Stimulated activated CD4-positive, alpha-beta T cell treated with anti-CD3 and anti-CD28 coated beads, TNF-alpha, amount 100 ng/mL, for 48 hours (primary cell): ENCODE results near the gene TCP10L.
"Not testable (repeated sequence)": the region's sequence is repeated elsewhere in the genome, so short reads cannot be mapped to it uniquely, and the experiment has no call there.

Experiments
- DNase-seq, 3 donors: peaks; one replicate each; pipeline ENCODE4 v3.0.0-alpha.2; 2020; ENCODE audit warnings: low read depth in 3 of 3

Gene TCP10L

DNA sequence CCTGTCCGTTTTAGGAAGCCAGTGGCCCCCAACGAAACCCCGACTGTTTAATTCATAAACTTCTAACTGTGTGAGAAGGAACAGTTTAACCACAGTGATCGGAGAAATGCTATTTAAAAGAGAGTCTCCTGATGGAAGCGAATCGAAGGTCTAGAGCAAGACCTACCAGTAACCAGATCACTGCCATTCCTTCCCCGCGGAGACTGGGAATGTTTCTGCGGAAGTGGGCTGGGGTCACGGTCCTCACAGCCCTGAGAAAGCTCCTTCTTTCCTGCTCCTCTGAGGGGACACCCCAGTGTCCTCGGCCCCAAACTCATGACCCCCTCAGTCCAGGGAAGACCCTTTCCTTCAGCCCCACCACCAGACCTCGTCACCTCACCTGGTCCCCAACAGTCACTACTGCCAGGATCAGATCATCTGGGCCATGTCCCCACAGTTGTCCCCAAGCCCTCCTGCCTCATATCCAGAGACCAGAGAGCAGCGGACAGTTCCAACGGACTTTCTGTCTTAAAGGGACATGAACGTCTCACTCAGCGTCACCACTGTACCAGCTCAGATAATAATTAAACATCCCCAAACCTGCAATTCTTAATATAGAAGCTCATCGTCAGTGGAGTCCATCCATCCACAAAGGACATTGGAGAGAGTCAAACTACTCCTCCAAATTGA lies at the start of gene TCP10L:
Gene TCP10L (minus strand): TSS at position 482 of the 669 bp plus-strand sequence. CDS start 1,219 bp downstream, outside the sequence.
- DNase-seq, result no peak

GRCh38 chr21:32626621-32627196 lies 41.4 kb upstream of the TCP10L start:
- no peak for DNase-seq

DNA sequence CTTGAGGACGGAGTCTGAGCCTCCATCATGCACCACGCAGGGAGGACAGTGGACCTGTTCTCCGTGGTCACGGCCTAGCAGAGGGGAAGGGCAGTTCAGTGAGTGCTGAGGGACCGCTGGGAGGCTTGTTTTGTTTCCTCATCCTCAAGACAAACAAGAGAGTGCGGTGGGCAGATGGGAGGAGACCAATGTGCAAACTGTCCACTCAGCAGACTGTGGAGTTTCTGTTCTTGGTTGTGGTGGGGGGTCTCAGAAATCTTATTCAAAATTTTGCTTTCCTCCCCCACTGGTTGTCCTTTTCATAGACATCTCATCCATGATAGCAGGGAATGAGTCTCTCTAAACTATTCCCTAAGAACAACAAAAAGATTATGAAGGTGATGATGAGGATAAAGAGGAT lies 32.9 kb upstream of the TCP10L start:
- not testable (repeated sequence) for DNase-seq

GRCh38 chr21:32613436-32614043 lies 28.2 kb upstream of the TCP10L start:
- DNase-seq, result no peak

DNA sequence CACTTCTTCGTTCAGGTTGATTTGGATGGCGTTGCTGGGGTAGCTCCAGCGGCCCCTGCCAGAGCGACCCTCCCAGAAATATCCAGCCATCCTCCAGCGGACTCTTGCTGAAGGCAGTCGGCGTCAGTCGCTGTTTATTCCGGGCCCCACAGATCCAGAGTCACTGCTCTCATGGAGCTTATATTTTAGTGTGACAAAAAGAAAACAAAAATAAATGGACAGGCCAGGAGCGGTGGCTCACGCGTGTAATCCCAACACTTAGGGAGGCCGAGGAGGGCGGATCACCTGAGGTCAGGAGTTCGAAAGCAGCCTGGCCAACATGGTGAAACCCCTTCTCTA lies 27.6 kb upstream of the TCP10L start:
- DNase-seq, result no peak

DNA sequence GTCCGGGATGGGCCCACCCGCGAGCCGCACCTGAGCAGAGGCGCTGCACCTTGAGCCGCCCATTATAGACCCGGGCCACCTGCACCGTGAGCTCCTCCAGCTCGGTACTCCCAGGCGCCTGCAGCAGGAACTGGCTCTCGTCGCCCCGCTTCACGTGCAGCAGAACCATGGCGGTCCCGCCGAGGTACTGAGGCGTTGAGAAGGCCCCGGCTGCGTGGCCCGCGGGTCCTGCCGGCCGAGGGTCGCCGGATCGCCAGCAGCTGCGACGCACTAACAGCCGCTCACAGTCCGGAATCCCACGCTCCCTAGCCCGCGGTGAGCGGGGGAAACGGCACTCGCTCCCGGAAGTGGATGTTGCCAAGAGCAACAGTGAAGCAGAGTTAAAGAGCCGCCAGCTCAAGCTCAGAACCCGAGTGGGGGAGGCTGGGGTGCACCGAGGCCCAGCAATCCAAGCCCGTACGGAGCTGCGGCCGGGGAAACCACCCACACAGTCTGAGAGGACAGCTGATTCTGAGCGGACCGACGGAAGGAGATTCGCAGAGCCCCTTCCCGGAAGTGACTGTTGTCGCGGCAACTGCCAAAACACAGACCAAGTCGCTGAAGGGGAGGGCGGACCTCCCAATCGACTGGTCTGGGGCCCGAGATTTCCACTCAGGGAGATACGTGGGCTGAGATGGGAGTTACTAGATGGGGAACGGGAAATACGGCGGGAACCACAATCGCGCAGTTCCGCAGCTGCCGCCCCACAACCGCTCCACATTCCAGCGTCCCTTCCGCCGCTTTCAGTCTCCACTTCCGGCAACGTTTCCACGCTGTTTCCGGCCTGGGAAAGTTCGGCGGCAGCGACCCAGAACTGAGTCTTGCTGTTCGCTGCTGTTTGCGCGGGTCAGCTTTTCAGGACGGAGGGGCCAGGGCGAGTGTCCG lies 27.0 kb upstream of the TCP10L start, which contains the start of gene CFAP298:
Gene CFAP298 (minus strand): TSS at position 303 of the 924 bp plus-strand sequence. CDS start 134 bp downstream, at position 169.
- peak; percentile 67 to 85 (median 76) for DNase-seq

- peak in 2 of 3 donors; percentile 10 to 21 for DNase-seq
These were observed 26.2 kb upstream of the TCP10L start for GRCh38 chr21:32611471-32611997.

- DNase-seq, result not testable (repeated sequence)
These were observed 25.6 kb upstream of the TCP10L start for GRCh38 chr21:32610940-32611339.

- DNase-seq, result no peak
These were observed 23.5 kb upstream of the TCP10L start for GRCh38 chr21:32608851-32609250.

DNA sequence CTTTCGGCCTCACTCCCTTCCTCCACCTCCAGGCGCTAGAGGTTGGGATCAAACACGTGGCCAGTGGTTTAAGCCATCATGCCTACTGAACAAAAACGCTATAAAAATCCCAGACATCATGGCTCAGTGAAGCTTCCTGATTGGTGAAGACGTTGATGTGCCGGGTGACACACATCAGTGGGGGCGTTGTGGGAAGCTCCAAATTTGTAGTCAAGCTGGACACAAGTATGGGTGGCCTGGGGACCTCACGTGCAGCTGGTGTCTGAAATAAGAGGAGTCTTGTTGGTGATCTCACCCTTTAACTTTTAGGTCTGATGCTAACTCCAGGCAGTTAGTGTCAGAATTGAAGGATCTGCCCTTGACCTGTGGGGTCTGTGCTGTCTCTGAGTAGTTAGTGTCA lies 20.1 kb upstream of the TCP10L start:
- DNase-seq, result no peak

DNA sequence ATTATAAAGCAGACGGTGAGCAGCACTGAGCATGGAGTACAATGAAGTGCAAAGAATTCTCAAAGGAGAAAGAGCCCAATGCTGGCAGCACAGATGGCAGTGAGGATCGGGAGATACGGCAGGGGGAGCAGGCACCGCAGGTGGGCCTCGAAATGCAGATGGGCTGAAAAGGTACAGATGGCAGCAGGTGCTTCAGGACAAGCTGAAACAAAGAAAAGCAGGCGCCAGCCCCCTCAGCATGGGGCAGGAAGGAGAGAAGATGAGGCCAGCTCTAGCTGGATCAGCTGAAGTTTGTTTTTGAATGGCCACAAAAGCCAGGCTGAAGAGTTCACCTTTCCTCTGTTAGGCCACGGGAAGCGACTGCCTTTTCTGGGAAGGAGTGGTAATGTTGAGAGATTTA lies 19.1 kb upstream of the TCP10L start:
- no peak for DNase-seq

- no peak for DNase-seq
These were observed 17.8 kb upstream of the TCP10L start for GRCh38 chr21:32603131-32603530.

DNA sequence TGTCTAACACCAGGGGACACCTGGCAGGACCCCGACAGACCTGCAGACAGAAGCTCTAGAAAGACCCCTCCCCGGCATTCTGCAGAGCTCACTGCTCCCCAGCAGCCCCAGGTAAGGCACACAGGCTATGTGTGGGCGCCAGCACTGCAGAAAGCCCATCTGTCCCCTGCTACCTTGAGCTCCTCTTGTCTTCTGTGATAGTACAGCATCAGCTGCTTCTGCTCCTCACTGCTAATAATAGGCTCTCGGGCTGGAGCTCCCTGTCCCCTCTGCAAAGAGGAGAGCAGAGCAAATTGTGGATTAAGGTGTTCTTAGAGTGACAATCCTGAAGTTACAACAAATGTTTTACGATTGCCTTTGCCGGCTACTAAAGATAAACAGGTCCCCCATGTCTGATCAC lies 16.8 kb upstream of the TCP10L start:
- DNase-seq, result no peak

GRCh38 chr21:32599526-32599925 lies 14.2 kb upstream of the TCP10L start:
- no peak for DNase-seq

GRCh38 chr21:32599091-32599490 lies 13.8 kb upstream of the TCP10L start:
- DNase-seq, result no peak

DNA sequence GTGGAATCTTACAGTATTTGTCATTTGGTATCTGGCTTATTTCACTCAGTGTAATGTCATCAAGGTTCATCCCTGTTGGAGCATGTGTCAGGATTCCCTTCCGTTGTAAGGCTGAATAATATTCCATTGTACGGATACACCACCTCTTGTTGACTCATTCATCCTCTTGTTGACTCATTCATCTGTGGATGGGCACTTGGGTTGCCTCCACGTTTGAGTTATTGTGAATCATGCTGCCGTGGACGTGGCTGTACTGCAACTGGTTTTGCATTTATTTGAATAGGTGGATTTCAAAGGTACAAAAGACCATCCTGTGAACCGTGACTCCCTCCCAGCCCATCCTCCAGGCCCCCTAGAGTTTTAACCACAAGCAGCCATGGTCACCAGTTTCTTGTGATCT lies 11.9 kb upstream of the TCP10L start:
- DNase-seq, result no peak

- no peak for DNase-seq
These were observed 10.1 kb upstream of the TCP10L start for GRCh38 chr21:32595431-32595830.

DNA sequence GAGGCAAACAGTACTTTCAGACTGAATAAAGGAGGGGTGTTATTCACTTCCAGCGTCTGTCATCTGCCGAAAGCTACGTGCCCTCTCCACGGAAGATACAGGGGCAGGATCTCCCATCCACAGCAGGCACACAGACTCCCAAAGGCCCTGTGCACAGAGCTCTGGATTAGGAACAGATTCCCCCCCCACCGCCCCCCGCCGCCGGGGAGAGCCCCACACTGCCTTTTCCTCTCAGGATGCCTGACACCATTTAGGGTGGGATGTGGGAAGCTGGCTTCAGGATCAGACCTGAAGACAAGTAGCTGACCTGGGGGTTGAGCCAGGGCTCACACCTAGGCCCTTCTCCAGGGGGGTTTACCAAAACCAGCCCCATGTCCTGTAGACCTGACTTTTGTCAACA lies 8.4 kb upstream of the TCP10L start:
- no peak for DNase-seq

DNA sequence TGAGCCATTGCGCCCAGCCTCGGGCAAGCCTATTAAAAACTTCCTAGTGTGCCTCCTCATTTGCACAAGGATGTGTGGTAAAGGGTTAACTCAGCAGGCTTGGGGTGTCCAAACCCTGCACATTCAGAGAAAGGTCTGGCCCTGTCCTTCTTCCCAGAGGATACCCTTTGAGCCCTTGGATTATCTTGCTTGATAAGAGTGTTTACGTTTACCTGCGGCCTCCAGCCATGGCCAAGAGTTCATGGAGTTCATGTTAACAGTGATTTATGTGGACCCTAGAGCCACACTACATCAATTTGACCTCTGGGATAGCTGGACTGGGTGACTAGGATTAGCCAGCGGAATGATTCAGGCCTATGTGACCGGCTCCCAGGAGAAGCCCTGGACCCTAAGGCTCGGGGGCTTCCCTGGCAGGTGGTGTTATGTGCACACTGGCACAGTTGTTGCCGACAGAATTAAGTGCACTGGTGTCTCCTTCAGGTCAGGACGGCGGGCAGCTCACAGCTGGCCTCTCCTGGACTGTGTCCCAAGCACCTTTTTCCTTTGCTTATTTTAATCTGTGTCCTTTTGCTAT lies 7.7 kb upstream of the TCP10L start:
- no peak for DNase-seq

DNA sequence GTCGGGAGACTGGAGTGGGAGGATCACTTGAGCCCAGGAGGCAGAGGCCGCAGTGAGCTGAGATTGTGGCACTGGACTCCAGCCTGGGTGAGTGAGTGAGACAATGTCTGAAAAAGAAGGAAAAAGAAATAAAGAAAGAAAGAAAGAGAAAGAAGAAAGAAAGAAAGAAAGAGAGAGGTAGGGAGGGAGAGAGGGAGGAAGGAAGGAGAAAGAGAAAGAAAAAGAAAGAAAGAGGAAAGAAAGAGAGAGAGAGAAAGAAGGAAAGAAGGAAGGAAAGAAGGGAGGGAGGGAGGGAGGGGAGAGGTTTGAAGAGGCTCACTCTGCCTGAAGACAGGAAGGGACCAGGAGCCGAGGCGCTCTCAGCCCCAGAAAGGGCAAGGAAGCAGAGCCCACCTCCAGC lies 4.8 kb upstream of the TCP10L start:
- DNase-seq, result no peak

GRCh38 chr21:32587651-32588050 lies 2.3 kb upstream of the TCP10L start:
- DNase-seq, result no peak

DNA sequence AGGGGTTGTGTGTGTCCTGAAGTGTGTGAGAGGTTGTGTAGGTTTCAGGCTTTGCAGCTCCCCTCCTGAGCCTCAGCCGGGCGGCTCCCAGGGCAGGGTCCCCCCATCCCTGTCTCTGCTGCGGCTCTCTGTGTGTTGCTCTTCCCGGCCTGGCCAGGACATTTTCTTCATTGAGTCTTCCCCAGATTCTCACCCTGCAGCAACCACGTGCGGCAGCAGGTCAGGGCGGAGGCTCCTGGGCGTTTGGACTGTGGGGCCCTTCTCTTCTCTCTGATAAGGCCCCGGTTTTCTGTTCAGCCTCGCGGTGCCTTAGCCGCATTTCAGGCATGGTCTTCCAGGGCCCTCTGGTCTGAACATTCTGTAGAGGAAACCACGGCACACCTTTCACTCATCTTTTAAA lies 1.8 kb upstream of the TCP10L start:
- DNase-seq, result no peak
